D721Med (cell line): Measurements from ENCODE around the gene KCNAB1.

Experiments
- DNase-seq: peaks from one replicate; pipeline ENCODE4 v3.0.0; 2011; ENCODE audit warnings: low spot score; ENCODE audit not compliant: insufficient read length
- FAIRE-seq: peaks from 2 replicates; lab custom pipeline; 2011; peaks lifted over from hg19 to GRCh38; lab: Jason Lieb, UNC
- TF ChIP-seq, protein P1 (sequence below): IDR thresholded peaks from 2 replicates; pipeline ENCODE4 v1.5.1; 2012; ENCODE audit warnings: mild to moderate bottlenecking, control low read depth; ENCODE audit not compliant: insufficient read depth; ENCODE audit errors: missing control alignments

KCNAB1 gene

GRCh38 chr3:156396851-156397250, 276.5 kb downstream of the KCNAB1 start:
- TF ChIP-seq, protein P1, sequence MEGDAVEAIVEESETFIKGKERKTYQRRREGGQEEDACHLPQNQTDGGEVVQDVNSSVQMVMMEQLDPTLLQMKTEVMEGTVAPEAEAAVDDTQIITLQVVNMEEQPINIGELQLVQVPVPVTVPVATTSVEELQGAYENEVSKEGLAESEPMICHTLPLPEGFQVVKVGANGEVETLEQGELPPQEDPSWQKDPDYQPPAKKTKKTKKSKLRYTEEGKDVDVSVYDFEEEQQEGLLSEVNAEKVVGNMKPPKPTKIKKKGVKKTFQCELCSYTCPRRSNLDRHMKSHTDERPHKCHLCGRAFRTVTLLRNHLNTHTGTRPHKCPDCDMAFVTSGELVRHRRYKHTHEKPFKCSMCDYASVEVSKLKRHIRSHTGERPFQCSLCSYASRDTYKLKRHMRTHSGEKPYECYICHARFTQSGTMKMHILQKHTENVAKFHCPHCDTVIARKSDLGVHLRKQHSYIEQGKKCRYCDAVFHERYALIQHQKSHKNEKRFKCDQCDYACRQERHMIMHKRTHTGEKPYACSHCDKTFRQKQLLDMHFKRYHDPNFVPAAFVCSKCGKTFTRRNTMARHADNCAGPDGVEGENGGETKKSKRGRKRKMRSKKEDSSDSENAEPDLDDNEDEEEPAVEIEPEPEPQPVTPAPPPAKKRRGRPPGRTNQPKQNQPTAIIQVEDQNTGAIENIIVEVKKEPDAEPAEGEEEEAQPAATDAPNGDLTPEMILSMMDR = no peak
- DNase-seq = no peak
- FAIRE-seq = no peak

- no peak for DNase-seq
- TF ChIP-seq, protein P1 = no peak
- no peak for FAIRE-seq
Observed at GRCh38 chr3:156397534-156397933, 277.2 kb downstream of the KCNAB1 start.

DNA sequence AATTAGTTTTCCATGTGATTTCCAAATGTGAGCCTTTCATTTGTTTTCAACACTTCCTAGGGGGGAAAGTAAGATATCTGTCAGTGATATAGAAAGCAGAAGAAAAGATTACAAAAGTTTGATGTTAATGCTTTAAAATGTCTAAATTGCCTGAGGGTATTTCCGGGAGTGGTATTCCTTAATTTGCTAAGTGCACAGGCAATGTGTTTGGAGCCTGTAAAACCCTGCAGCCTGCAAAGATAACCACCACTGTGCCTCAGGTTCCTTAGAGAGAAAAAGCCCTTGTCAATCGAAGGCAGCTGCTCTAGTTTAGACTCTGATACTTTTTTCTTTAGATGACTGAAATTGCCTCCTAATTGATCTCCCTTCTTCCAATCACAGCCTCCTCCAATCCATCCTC, 279.7 kb downstream of the KCNAB1 start:
- DNase-seq (no peak), FAIRE-seq (no peak)
- TF ChIP-seq, protein P1 = no peak

DNA sequence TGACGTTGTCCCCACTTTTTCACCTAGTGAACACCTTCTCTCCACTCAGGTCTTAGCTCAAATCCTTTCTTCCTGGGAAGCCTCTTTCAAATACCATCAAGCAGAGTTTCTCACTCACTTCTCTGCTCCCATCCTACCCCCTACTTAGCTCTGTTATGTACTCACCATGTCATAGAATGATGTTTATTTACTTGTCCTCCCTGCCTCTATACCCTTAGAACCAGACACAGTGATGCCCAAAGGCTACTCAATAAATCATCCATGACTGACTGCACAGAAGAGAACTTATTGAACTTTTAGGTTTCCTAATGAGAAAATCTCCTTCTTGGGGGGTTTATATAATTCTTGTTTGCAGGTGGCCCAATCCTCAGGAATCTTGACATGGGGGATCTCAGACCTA, 280.4 kb downstream of the KCNAB1 start:
- no peak for FAIRE-seq

GRCh38 chr3:156404217-156404616, 283.8 kb downstream of the KCNAB1 start:
- no peak for DNase-seq
- TF ChIP-seq, protein P1 = no peak
- FAIRE-seq = no peak

More for the DNA sequence above, 280.4 kb downstream of the KCNAB1 start:
- DNase-seq = no peak
- TF ChIP-seq, protein P1 = no peak

DNA sequence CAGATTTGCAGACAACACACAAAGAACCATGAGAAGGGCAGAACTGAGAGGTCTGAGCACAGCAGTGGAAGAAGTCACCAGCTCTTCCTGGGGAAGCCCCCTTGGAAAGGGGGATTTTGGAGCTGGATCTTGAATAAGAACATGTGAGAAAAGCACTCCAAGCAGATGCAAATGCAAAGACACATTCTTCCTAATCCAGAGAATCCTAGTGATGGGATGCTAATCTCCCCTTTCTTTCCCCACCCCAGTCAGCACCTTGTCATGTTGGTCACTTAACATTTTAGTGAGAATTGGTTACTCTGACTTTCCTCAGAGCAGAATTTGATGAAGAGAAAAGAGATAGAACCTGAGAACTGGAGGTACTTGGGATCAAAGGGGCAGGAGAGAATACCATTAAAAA, 286.0 kb downstream of the KCNAB1 start:
- FAIRE-seq (no peak), DNase-seq (no peak)
- TF ChIP-seq, protein P1 = no peak

GRCh38 chr3:156407617-156408225, 287.3 kb downstream of the KCNAB1 start:
- DNase-seq = no peak
- no peak for FAIRE-seq
- TF ChIP-seq, protein P1 = no peak
